Measurements from ENCODE around the gene SH3PXD2A.

SH3PXD2A gene

GRCh38 chr10:103847909-103848468, 7.4 kb downstream of the SH3PXD2A start:
- DNase-seq: no peak

- DNase-seq: no peak
Observed at GRCh38 chr10:103847346-103847745, 8.0 kb downstream of the SH3PXD2A start.

- DNase-seq: peak; percentile 52 to 63
Observed at GRCh38 chr10:103845972-103846371, 9.4 kb downstream of the SH3PXD2A start.

- peak; percentile 67 to 76 for DNase-seq
Observed at GRCh38 chr10:103845346-103845745, 10.0 kb downstream of the SH3PXD2A start.

- DNase-seq: no peak
Observed at GRCh38 chr10:103843854-103844570, 11.4 kb downstream of the SH3PXD2A start.

- DNase-seq: no peak
Observed at GRCh38 chr10:103843045-103843444, 12.3 kb downstream of the SH3PXD2A start.

GRCh38 chr10:103842605-103843004, 12.8 kb downstream of the SH3PXD2A start:
- no peak for DNase-seq

GRCh38 chr10:103841519-103841918, 13.9 kb downstream of the SH3PXD2A start:
- no peak for DNase-seq

- no peak for DNase-seq
Observed at GRCh38 chr10:103840740-103841070, 14.7 kb downstream of the SH3PXD2A start.

GRCh38 chr10:103839872-103840739, 15.3 kb downstream of the SH3PXD2A start:
- no peak for DNase-seq

GRCh38 chr10:103839519-103839871, 15.9 kb downstream of the SH3PXD2A start:
- DNase-seq: no peak

- no peak for DNase-seq
Observed at GRCh38 chr10:103838862-103839518, 16.4 kb downstream of the SH3PXD2A start.

GRCh38 chr10:103838070-103838395, 17.3 kb downstream of the SH3PXD2A start:
- no peak for DNase-seq

GRCh38 chr10:103837370-103838069, 17.9 kb downstream of the SH3PXD2A start:
- no peak for DNase-seq

- no peak for DNase-seq
Observed at GRCh38 chr10:103836861-103837260, 18.5 kb downstream of the SH3PXD2A start.

GRCh38 chr10:103836273-103836672, 19.1 kb downstream of the SH3PXD2A start:
- no peak for DNase-seq

- peak in 1 of 2 donors; percentile 23 for DNase-seq
Observed at GRCh38 chr10:103835096-103836050, 20.0 kb downstream of the SH3PXD2A start.

GRCh38 chr10:103834436-103835095, 20.8 kb downstream of the SH3PXD2A start:
- DNase-seq: no peak

- DNase-seq: peak; percentile 79 to 90
Observed at GRCh38 chr10:103833731-103834365, 21.5 kb downstream of the SH3PXD2A start.

- DNase-seq: no peak
Observed at GRCh38 chr10:103832806-103833205, 22.6 kb downstream of the SH3PXD2A start.

Measured in inflammatory macrophage (primary cell).